ENCODE results near the gene CYP1B1.

- TF ChIP-seq EP300 (IDR thresholded peaks at IDR 0.05) (no peak), CTCF (IDR thresholded peaks at IDR 0.05) (no peak), POLR2A (IDR thresholded peaks at IDR 0.05) (no peak)
These were observed 37.1 kb upstream of the CYP1B1 start for GRCh38 chr2:38113051-38113450.

Measured in ovary (tissue), 3 donors.